Measurements from ENCODE around the gene MED4. TPM values are rescaled to one million over a fixed set of nuclear protein-coding genes. Genes with fewer than 3 reads are reported as not detected.
A peak's percentile ranks its signal among the peaks of the same experiment; 100 is the strongest.

MED4 gene
- total RNA-seq, 1 donor from 2014 or later: 39.7 TPM

- ATAC-seq (no peak), DNase-seq (no peak)
- H3K9me3 ChIP-seq: no peaks in the 10 kb centered on the region
- intact Hi-C loops (cut with DNase I): no loop called here
- no peak overlapping the region for H3K4me3 ChIP-seq
- no peaks in the 10 kb centered on the region for H3K36me3 ChIP-seq
- no peaks in the 10 kb centered on the region for H3K27me3 ChIP-seq
- no peak for TF ChIP-seq CTCF (IDR thresholded peaks at IDR 0.05)
- no peak overlapping the region for H3K27ac ChIP-seq
- H3K4me1 ChIP-seq: peaks cover 11% of the 10 kb centered on the region
Measured at GRCh38 chr13:48131533-48131932, 36.6 kb upstream of the MED4 start.

DNA sequence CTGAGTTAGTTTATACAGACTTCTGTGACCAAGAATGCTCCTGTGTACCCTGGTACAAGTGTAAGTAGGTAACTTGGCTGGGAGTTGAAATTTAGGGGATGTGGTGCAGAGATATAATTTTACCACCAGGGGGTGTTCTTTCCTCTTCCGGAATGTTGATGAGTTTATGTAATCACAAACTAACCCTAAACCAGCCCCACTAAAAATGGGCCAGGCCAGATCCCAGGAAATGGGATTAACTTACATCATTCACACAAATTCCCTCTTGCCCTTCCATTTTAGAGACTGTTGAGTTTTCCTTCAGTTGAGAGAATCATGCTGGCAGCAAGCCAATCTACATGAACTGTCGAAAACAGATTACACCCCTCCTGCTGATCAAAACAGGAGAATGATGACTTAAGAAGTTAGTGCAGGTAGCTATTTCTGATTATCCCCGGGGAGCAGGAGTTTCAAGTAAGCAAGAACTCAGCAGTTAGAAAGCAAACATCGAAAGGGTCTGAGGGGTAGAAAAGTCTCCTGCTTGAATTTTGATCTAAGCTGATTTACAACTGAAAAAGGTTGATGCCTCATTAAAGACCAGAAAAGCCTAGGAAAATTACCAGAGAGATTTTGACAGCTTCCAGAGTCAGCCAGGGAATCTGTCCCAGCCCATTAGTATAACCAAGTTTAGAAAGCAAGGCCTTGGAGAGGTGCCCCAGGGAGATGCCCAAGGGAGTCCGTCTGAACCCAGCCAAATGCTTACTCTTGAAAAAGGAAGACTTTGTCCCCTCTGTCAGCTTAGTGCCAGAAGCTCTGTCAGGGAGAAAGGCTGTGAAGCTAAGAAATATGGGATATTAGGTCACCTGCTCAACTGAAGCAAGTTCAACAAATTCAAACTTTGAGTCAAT lies 32.3 kb upstream of the MED4 start:
- no peak overlapping the region for H3K4me3 ChIP-seq
- intact Hi-C loops (cut with DNase I): no loop called here

GRCh38 chr13:48125794-48126228 lies 30.9 kb upstream of the MED4 start:
- TF ChIP-seq CTCF (IDR thresholded peaks at IDR 0.05): no peak
- Histone ChIP-seq H3K27ac (peak overlapping the region; percentile 82), H3K27me3 (no peaks in the 10 kb centered on the region), H3K4me3 (no peak overlapping the region), H3K9me3 (no peaks in the 10 kb centered on the region), H3K4me1 (peaks cover 37% of the 10 kb centered on the region), H3K36me3 (no peaks in the 10 kb centered on the region)
- DNase-seq (no peak), ATAC-seq (peak; percentile 49)
- intact Hi-C loops (cut with DNase I): no loop called here

More for the DNA sequence above, 32.3 kb upstream of the MED4 start:
- H3K9me3 ChIP-seq: no peaks in the 10 kb centered on the region
- H3K27ac ChIP-seq: peak overlapping the region; percentile 68
- peaks cover 37% of the 10 kb centered on the region for H3K4me1 ChIP-seq
- H3K36me3 ChIP-seq: no peaks in the 10 kb centered on the region
- peak; percentile 81 for TF ChIP-seq CTCF (IDR thresholded peaks at IDR 0.05)
- no peaks in the 10 kb centered on the region for H3K27me3 ChIP-seq
- no peak for DNase-seq
- ATAC-seq: peak; percentile 87

DNA sequence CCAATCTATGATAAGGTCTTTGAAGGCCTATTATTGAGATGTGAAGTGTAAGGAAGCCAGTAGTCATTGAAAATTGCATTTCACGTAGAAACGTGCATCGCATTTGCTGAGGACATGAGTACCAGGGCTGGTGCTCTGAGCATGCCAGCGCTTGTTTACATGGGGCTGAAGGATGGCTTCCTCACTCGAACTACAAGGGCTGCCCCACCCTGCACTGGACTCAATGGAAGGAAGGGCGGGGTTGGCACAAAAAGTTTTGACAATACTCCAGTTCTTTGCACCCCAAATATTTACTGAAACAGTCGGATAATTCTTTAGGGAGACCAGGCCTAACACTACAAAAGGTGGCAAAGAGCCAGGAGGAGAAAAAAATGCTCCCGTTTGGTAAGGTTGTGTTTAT lies 28.9 kb upstream of the MED4 start:
- H3K9me3 ChIP-seq: no peaks in the 10 kb centered on the region
- H3K4me3 ChIP-seq: no peak overlapping the region
- ATAC-seq (peak; percentile 82), DNase-seq (no peak)
- H3K4me1 ChIP-seq: peaks cover 37% of the 10 kb centered on the region
- no peaks in the 10 kb centered on the region for H3K36me3 ChIP-seq
- no peak for TF ChIP-seq CTCF (IDR thresholded peaks at IDR 0.05)
- peak overlapping the region; percentile 75 for H3K27ac ChIP-seq
- no peaks in the 10 kb centered on the region for H3K27me3 ChIP-seq
- intact Hi-C loops (cut with DNase I): no loop called here

GRCh38 chr13:48121733-48122132 lies 26.8 kb upstream of the MED4 start:
- Histone ChIP-seq H3K27me3 (no peaks in the 10 kb centered on the region), H3K4me1 (peaks cover 28% of the 10 kb centered on the region), H3K36me3 (no peaks in the 10 kb centered on the region), H3K4me3 (no peak overlapping the region), H3K27ac (no peak overlapping the region), H3K9me3 (no peaks in the 10 kb centered on the region)
- TF ChIP-seq CTCF (IDR thresholded peaks at IDR 0.05): no peak
- DNase-seq (no peak), ATAC-seq (peak; percentile 38)
- intact Hi-C loops (cut with DNase I): no loop called here
